CD4-positive, alpha-beta T cell treated with Interleukin-21 for 1 hour (primary cell): ENCODE results near the gene PMM1.
"Not testable (repeated sequence)": the region's sequence is repeated elsewhere in the genome, so short reads cannot be mapped to it uniquely, and the experiment has no call there.

ENCODE experiments used
- DNase-seq: peaks from one replicate; pipeline ENCODE4 v3.0.0-alpha.2; 2020

PMM1 gene

DNA sequence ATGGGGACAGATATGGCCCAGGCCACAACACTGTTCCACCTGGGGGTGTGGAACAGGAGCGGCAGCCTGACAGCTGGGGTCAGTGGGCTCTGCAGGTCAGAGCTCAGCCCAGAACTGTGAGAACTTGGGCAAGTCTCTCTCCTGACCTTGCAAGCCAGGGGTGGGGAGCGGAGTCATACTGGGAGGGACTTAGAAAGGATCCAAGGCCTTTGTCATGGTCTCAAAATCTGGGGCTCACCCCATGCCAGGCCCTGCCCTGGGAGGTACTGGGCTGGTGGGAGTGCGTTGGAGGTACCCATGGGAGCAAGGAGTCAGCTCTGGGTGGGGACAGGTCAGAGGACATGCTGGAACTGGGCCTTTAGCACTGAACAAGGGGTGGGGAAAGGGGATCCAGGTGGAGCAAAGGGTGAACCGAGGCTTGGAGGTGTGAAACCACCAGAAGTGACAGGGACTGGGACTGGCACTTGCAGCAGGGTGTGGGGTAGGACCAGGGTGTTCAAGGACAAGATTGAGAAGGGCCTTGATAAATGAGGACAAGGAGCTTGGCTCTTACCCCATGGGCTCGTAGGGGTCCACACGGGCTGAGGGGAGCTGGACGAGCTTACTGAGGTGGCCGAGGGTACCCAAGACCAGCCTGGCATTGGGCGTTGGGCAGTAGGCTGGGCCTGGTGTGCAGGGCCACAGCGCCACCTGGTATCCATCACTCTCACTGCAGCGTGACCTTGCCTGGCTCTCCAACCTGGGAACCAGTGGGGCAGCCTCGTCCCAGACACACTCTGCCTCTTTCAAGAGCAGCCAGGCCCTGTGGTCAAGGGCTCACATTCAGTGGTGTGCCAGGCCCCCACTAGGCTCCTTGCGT lies 7.4 kb upstream of the PMM1 start:
- DNase-seq: peak; percentile 36

DNA sequence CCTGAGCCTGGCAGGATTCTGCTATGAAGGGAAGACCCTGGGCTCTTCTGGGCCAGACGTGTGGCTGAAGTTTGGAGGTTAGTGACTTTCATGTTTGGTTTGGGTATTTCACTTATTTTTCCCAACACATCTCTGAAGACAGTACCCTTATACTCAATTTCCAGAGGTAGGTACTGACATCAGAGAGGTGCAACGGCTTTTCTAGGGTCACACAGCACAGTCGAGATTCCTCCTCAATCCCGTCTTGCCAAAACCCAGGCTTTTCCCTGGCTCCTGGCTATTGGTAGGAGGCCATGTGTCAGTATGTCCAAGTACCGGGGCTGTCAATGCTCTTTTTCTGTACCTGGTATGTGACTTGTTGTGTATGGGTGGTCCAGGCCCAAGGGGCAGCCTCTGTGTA lies 6.1 kb upstream of the PMM1 start:
- no peak for DNase-seq

DNA sequence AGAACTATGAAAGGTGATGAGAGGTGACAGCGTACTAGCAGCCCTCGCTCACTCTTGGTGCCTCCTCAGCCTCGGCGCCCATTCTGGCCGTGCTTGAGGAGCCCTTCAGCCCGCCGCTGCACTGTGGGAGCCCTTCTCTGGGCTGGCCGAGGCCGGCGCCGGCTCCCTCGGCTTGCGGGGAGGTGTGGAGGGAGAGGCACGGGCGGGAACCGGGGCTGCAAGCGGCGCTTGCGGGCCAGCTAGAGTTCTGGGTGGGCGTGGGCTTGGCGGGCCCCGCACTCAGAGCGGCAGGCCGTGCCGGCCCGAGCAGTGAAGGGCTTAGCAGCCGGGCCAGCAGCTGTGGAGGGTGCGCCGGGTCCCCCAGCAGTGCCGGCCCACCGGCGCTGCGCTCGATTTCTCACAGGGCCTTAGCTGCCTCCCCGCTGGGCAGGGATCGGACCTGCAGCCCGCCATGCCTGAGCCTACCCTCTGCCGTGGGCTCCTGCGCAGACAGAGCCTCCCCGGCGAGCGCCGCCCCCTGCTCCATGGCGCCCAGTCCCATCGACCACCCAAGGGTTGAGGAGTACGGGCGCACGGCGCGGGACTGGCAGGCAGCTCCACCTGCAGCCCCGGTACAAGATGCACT lies 3.8 kb upstream of the PMM1 start:
- not testable (repeated sequence) for DNase-seq

DNA sequence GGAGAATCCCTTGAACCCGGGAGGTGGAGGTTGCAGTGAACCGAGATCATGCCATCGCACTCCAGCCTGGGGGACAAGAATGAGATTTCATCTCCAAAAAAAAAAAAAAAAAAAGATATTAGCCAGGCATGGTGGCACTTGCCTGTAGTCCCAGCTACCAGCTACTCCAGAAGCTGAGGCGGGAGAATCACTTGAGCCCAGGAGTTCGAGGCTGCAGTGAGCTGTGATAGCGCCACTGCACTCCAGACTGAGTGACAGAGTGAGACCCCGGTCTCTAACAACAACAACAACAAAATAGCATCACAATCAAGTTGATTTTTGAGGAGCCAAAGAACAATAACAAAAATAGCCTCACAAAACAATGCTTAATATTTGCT lies 2.3 kb downstream of the PMM1 start:
- no peak for DNase-seq

DNA sequence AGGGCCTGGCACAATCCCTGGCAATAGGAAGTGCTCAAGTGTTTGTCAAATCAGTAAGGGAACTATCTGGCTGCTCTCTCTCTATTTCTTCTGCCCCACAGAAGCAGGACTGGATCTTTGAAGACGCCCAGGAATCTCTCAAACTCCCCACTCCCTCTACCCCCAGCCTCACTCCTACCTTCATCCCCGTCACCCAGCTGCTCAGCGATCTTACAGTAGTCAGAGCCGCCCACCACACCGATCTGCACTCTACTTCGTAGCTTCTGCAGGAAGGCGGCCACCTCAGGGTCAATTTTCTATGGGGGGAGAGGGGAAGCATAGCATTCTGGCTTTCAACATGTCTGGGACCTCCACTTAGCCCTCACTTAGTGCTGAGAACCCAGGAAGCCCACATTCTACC lies 3.7 kb downstream of the PMM1 start:
- no peak for DNase-seq

DNA sequence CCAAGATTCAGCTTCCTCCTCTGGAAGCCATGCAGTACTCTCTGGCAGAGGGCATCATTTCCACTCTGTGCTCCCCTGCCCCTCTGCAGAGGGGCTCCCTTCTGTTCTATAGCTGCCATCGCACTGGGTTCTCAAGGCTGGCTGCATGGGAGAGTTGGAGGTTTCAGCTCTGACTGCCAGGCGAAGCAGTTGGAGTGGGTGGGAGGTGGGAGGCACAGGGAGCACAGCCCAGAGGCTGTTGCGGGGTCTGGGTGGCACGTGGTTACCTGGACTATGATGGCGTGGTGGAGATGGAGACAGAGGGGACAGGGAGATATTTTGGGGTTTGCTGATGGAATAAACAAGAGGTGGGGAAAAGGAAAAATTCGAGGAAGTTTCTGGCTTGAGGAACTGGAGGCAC lies 4.8 kb downstream of the PMM1 start:
- DNase-seq: no peak

DNA sequence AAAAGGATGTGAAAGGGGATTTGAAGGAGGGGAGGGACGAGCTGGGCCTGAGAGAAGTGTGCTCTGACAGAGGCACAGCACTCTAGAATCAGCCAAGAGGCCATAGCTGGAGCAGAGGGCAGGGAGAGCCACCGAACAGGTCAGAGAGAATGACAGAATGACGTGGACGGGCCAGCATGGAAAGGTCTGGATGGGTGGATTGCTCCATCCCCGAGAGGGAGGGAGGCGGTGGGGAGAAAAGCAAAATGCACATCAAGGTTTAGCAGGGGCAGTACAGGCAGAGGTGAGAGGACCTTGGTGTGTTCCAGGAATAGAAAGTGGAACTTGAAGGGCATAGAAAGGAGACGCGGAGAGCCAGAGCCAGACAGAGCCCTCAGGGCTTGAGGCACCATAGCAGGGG lies 6.9 kb downstream of the PMM1 start:
- DNase-seq: no peak

DNA sequence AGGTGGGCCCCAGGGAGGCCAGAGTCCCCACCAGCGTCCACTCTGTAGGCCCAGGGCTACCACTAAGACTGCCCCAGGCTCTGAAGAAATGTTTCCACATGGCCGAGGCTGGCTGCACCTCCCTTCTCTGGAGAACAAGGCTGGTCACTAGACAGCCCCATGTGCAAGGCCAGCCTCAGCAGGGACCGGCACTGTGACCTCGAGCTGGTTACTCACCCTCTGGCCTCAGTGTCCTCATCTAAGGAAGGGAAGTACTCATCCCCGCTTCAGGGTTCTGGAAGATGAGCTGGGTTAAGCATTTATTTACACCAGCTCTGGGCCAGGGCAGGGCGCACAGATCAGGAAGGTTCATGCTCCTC lies 9.7 kb downstream of the PMM1 start:
- no peak for DNase-seq

DNA sequence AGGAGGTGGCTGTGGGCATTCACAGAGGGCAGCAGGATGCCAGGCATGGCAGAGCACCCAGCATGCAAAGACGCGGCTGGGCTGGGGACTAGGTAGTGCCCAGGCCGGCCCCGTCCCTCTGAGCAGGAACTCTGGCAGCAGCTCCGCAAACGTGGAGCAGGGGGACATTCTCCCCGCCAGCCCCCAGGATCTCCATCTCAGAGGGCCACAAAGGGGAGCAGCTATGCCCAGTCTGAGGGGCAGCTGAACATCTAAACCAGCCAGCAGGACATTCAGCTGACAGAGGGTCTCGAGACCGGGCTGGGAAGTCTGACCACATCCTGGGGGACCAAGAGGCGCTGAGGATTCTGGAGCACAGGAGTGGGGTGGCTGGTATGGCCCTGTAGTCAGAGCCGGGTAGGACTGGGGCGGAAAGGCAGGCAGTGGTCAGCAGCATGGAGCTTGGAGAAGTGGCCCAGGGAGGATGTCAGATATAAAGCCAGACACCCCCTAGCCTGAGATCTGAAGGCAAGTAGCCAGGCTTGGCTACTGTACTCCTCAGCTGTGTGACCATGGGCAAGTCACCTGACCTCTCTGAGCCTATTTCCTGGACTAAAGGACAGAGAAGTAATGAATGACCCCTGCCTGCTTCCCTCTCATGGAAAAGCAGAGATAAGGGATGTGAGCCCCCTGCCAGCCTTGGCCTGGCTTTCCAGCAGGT lies 10.2 kb downstream of the PMM1 start:
- no peak for DNase-seq

DNA sequence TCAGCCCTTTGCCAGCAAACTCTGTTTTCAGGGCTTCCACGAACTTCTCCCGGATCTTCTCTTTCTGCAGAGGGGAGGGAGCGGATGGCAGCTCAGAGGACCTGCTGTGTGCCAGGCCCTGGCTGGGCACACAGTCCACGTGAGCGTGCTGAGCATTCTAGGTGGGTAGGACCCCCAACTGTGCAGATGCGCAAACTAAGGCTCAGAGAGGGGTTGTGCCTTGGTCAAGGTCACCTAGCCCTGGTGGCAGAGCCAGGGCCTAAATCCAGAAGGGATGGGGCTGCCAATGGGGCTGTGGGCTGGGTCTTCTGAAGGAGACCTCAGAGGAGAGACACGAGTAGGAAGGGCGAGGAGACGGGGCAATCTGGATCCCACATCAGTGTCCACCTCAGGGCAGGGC lies 10.8 kb downstream of the PMM1 start:
- no peak for DNase-seq

DNA sequence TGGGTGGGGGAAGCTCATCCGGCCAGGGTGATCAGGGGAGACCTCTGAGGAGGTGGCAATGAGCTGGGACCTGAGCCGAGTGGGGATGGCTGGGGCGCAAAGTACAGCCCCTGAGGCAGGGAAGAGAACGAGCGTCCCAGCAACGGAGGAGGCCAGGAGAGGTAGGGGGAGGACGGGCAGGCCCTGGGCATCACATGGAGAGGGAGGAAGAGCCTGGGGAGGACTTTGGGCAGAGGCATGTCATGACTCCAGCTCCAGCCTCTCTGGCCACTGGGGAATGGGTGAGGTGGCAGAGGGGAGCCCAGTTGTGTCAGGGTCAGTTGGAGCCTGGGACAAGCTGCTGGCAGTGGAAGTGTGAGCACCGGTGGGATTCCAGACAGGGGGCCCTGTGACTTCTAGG lies 11.5 kb downstream of the PMM1 start:
- DNase-seq: no peak

DNA sequence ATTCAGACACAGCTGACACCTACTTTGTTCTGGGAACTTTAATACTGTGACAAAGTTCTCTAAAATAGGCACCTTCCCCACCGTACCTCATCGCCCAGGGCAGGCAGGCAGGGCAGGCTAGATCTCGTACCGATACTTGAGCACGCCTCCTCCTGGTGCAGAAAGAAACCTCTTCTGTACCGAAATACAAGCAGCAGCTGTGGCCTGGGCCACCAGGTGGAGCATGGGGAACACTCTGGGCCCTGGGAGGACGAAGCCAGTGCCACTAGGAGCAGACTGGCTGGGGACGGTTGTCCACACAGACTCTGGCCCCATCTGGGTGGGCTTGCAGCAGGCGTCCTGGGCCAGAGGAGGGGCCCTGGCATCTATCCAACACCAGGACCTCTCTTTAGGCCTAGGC lies 12.8 kb downstream of the PMM1 start:
- peak; percentile 36 for DNase-seq

DNA sequence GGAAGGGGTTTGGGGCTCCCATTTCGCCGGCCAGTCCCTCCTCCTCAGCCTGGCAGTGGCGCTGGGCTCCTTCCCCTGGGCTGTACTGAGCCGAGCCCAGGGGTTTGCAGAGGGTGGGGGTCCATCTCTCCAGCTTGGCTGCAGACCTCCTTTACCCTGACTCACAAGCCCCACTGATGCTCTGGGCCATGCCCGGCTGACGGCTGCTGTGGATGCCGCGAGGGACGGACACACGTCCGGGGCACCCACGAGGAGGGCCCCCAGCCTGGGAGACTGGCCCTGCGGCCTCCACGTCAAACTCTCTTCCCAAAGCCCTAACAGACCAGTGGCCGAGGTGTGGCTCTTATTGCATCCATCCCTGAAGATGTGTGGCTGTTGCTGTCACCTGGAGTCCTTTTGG lies 14.1 kb downstream of the PMM1 start:
- DNase-seq: no peak

DNA sequence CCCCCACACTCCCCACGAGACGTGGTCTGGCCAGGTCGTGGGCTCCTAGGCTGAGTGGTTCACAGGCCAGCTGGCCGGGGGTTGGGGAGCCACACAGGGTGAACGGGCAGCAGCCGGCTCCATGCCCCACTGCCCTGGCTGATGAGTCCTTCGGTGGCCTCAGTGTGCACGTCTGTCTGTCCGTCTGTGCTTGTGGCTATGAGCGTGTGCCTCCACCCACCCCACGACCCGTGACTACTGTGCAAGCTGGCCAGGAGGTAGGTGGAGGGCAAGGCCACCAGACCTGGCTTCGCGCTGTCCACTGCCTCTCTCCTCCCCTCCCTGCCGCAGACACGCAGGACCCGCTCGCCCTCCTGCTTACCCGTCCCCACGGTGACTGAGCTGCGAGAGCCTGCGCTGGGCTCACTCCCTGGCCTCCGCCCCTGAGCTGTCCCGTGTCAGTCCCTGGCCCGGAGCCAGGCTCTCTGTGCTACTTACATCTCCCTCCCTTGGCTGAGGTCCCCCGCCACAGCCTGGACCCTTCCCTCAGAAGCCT lies 14.7 kb downstream of the PMM1 start:
- no peak for DNase-seq

DNA sequence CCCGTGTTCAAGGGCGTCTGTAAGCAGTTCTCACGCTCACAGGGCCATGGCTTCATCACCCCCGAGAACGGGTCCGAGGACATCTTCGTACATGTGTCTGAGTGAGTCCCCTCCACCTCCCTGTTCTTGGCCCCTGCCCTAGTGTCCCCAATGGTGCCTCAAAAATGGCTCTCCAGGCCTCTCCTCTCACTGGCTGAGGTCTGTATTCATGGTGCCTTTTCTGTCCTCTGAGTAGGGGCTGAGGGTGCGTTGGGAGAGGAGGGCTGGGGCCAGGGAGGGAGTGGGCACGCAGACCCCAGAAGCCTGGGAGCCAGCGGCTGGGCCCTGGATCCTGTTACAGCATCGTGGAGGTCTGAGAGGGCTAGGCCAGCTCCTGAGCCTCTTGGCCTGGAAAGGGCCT lies 16.0 kb downstream of the PMM1 start:
- no peak for DNase-seq

DNA sequence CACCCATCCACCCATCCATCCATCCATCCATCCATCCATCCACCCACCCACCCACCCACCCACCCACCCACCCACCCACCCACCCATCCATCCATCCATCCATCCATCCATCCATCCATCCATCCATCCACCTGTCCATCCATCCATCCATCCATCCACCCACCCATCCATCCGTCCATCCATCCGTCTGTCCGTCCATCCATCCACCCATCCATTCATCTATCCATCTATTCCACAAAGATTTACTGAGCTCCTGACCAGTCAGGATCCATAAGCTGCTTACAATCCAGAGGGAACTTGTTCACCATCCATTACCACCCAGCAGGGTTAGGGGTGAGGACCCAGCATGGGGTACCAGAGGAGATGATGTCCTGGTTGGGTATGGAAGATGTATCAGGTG lies 17.3 kb downstream of the PMM1 start:
- not testable (repeated sequence) for DNase-seq

DNA sequence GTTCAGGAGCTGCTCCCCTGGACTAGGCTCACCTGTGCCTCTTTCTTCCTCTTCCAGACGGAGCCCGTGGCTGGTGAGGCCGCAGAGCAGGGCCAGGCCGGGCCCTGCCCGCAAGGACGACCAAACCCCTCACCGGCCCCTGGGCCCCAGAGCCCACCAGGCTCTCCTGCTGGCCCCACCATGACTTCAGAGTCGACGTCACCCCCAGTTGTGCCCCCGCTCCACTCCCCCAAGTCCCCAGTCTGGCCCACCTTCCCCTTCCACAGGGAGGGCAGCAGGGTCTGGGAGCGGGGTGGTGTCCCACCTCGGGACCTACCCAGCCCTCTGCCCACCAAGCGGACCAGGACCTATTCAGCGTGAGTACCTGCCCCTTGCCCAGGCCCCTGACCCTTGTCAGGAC lies 17.9 kb downstream of the PMM1 start:
- no peak for DNase-seq

DNA sequence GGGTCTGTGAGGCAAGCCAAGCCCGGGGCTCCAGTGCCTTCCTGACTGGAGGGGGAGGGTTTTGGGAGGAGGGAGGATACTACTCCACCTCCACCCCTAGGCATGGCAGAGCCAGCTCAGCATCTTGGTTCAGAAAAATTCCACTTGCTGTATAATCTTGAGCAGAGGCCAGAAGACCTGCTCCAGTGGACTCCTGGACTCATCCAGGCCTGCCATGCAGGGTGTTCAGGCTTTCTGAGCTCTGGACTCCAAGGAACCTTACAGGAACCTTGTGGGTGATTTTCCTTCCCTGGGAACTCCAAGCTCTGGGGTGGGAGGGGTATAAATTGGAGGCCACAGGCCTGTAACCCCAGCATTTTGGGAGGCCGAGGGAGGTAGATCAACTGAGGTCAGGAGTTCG lies 19.4 kb downstream of the PMM1 start:
- DNase-seq: no peak

DNA sequence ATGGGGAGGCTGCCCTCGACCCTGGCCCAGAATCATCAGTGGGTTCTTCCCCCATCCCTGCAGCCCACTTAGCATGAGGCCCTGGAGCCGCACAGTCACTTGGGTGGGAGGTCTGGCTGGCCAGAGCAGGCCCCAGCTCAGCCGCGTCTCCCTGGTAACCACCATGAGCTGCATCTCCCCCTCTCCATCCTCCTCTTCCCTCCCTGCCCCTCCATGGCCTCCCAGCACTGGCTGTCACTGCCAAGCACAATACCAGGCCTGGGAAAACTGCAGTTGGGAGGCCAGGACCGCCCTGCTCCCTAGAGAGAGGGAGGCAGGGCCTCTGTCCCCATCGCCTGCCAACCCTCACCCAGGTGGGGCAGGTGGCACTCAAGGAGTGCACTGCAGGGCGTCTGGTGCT lies 20.8 kb downstream of the PMM1 start:
- DNase-seq: no peak

DNA sequence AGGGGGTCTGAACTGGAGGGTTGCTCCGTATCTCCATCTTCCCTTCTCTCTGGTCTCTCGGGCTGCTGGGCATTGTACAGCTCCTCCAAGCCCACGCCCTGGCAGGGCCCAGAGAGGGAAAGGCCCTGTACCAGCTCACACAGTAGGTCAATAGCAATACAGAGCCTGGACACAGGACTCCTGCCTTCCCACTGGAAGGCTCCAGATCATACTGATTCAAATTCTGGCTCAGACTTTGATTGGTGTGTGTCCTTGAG lies 22.2 kb downstream of the PMM1 start:
- no peak for DNase-seq

DNA sequence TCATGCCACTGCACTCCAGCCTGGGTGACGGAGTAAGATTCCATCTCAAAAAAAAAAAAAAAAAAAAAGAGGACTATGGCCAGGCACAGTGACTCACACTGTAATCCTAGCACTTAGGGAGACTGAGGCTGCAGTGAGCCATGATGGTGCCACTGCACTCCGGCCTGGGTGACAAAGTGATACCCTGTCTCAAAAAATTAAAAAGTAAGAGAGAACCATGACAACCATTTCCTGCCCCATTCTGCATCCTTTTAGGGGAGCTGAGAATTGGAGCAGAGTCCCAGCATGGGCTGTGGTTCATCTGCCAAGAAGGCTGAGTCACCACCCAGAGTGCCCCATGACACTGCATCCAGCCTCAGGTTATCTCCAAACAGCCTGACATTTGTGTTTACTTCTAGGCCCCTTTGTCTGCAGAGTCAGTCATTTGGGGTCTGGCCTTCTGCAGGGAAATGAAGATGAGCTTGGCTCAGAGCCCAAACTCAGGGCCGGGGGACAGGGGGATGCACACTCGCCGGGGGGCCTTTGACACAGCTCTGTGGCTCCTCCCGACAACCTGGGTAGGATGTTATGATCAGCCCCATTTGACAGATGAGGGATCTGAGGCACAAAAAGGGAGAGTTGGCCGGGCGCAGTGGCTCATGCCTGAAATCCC lies 24.1 kb downstream of the PMM1 start:
- no peak for DNase-seq

DNA sequence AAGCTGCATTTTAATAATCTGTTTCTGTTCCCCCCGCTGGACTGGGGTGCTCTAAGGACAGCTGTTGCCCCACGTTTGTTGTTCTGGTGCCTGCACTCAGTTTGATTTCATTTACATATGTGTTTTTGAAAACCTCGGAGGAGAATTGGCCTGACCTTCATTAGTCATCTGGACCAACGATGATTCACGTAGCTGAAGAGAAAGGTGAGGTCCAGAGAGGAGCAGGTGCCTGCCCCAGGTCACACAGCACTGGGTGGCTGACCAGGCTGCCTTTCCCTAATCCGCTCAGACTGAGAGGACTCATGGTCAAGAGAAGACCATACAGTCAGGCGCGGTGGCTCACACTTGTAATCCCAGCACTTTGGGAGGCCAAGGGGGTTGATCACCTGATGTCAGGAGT lies 25.1 kb downstream of the PMM1 start:
- no peak for DNase-seq

DNA sequence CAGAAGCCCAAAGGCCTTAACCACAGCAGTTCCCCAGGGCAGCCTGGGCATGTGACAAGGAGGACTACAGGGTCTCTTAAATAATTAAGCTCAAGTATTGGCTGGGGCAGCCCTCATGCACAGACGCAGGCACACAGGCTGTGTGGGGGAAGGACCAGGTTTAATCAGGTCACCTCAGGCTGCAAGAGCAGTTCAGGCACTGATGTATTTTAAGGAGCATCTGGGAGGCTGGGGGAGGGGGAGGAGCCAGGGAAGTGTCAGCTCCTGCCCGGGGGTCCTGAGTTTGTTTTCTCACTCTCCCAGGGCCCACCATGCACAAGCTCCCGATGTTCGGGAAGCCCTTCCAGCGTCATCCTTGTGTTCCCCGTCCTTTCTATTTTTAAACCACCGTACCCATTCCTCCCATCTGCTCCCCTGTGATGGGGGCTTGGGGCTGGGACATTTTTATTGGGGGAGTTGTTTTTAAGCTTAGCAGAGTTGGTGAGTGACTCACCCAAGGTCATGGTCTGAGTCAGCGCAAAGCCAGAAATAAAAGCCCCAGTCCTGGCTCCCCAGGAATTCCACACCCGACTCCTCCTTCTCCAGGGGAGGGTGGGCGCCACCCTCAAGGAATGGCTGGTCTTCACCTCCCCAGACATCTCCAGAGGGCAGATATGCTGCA lies 26.5 kb downstream of the PMM1 start:
- DNase-seq: no peak
